ENCODE results near the gene F11R.
"Not testable (repeated sequence)": the region's sequence is repeated elsewhere in the genome, so short reads cannot be mapped to it uniquely, and the experiment has no call there.

Gene F11R

GRCh38 chr1:161018631-161018930, 2.4 kb downstream of the F11R start:
- in situ Hi-C loops (cut with HindIII; ENCODE audit: low sequenced_read_pairs) = no loop called here
- no peak for TF ChIP-seq CTCF (IDR thresholded peaks at IDR 0.05; ENCODE audit: low read depth, low read length)
- no peak for DNase-seq (ENCODE audit: low read depth, low spot score)
- H3K4me3 ChIP-seq (ENCODE audit: low read depth, low read length) = no peak overlapping the region

- in situ Hi-C loops (cut with HindIII; ENCODE audit: low sequenced_read_pairs) = no loop called here
These were observed 3.0 kb downstream of the F11R start for GRCh38 chr1:161017756-161018630.

GRCh38 chr1:161017181-161017580, 3.8 kb downstream of the F11R start:
- H3K4me3 ChIP-seq (ENCODE audit: low read depth, low read length); in situ Hi-C loops (cut with HindIII; ENCODE audit: low sequenced_read_pairs); DNase-seq (ENCODE audit: low read depth, low spot score): not testable (repeated sequence)

More at GRCh38 chr1:161017756-161018630, 3.0 kb downstream of the F11R start:
- no peak for DNase-seq (ENCODE audit: low read depth, low spot score)
- no peak for TF ChIP-seq CTCF (IDR thresholded peaks at IDR 0.05; ENCODE audit: low read depth, low read length)
- no peak overlapping the region for H3K4me3 ChIP-seq (ENCODE audit: low read depth, low read length)

GRCh38 chr1:161016683-161017082, 4.3 kb downstream of the F11R start:
- DNase-seq (ENCODE audit: low read depth, low spot score); H3K4me3 ChIP-seq (ENCODE audit: low read depth, low read length); in situ Hi-C loops (cut with HindIII; ENCODE audit: low sequenced_read_pairs): not testable (repeated sequence)

GRCh38 chr1:161013488-161014230, 7.3 kb downstream of the F11R start:
- in situ Hi-C loops (cut with HindIII; ENCODE audit: low sequenced_read_pairs) = no loop called here
- no peak overlapping the region for H3K4me3 ChIP-seq (ENCODE audit: low read depth, low read length)
- no peak for TF ChIP-seq CTCF (IDR thresholded peaks at IDR 0.05; ENCODE audit: low read depth, low read length)
- DNase-seq (ENCODE audit: low read depth, low spot score) = no peak

- no peak for DNase-seq (ENCODE audit: low read depth, low spot score)
- no peak overlapping the region for H3K4me3 ChIP-seq (ENCODE audit: low read depth, low read length)
- in situ Hi-C loops (cut with HindIII; ENCODE audit: low sequenced_read_pairs) = no loop called here
- no peak for TF ChIP-seq CTCF (IDR thresholded peaks at IDR 0.05; ENCODE audit: low read depth, low read length)
These were observed 7.8 kb downstream of the F11R start for GRCh38 chr1:161013131-161013487.

- H3K4me3 ChIP-seq (ENCODE audit: low read depth, low read length) = no peak overlapping the region
- DNase-seq (ENCODE audit: low read depth, low spot score) = no peak
- TF ChIP-seq CTCF (IDR thresholded peaks at IDR 0.05; ENCODE audit: low read depth, low read length) = no peak
- in situ Hi-C loops (cut with HindIII; ENCODE audit: low sequenced_read_pairs) = no loop called here
These were observed 8.5 kb downstream of the F11R start for GRCh38 chr1:161012420-161012819.

Data from astrocyte of the spinal cord (primary cell).